GM12875 (cell line): Measurements from ENCODE around the gene CDCP2.
"Not testable (repeated sequence)": the region's sequence is repeated elsewhere in the genome, so short reads cannot be mapped to it uniquely, and the experiment has no call there.

Source experiments
- H3K4me3 ChIP-seq: one replicate; pipeline ENCODE4 v1.5.1; 2011; ENCODE audit warnings: low read depth, low read length, control low read depth
- TF ChIP-seq, protein P1 (sequence below): IDR thresholded peaks from 2 replicates; pipeline ENCODE4 v1.5.1; 2011; ENCODE audit warnings: low read depth, mild to moderate bottlenecking, control low read depth, inconsistent platforms, low read length, moderate library complexity, borderline replicate concordance; ENCODE audit not compliant: insufficient read depth

CDCP2 gene

DNA sequence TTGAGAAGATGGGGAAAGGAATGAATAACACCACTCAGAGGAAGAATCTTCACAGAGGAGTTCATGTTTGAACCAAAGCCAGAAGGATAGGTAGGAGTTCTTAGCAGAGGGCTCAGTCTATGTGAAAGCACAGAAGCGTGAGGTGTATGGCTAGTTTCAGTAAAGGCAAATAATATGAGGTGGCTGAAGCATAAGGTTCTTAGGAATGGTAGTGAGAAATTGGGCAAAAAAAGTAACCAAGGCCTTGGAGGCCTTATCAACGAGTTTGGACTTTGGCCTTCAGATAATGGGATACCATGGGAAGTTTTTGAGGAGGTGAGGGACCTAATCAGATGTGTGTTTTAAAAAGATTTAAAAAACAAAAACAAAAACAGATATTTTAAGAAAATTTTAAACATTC, 52.3 kb downstream of the CDCP2 start:
- H3K4me3 ChIP-seq = no peak overlapping the region
- TF ChIP-seq, protein P1, sequence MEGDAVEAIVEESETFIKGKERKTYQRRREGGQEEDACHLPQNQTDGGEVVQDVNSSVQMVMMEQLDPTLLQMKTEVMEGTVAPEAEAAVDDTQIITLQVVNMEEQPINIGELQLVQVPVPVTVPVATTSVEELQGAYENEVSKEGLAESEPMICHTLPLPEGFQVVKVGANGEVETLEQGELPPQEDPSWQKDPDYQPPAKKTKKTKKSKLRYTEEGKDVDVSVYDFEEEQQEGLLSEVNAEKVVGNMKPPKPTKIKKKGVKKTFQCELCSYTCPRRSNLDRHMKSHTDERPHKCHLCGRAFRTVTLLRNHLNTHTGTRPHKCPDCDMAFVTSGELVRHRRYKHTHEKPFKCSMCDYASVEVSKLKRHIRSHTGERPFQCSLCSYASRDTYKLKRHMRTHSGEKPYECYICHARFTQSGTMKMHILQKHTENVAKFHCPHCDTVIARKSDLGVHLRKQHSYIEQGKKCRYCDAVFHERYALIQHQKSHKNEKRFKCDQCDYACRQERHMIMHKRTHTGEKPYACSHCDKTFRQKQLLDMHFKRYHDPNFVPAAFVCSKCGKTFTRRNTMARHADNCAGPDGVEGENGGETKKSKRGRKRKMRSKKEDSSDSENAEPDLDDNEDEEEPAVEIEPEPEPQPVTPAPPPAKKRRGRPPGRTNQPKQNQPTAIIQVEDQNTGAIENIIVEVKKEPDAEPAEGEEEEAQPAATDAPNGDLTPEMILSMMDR = no peak

DNA sequence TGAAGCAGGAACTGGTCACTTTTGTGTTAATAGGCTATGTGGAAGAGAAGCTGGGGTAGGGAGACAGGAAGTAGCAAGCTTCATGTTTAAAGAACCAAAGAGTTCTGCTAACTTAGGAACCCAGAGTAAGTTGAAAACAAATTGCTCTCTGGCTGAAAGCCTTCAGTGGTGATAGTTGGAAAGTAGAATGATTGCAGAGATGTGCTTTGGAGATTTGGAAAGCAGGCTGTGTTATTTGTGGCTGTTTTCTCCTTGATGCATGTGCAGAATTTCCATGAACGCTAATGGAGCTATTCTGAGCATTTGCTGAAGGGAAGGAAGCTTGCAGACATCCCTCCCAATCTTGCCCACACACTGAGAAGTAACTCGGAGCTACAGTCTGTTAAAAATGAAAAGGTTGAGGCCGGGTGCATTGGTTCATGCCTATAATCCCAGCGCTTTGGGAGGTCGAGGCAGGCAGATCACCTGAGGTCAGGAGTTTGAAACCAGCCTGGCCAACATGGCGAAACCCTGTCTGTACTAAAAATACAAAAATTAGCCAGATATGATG, 53.7 kb downstream of the CDCP2 start:
- TF ChIP-seq, protein P1 = no peak
- H3K4me3 ChIP-seq = no peak overlapping the region

DNA sequence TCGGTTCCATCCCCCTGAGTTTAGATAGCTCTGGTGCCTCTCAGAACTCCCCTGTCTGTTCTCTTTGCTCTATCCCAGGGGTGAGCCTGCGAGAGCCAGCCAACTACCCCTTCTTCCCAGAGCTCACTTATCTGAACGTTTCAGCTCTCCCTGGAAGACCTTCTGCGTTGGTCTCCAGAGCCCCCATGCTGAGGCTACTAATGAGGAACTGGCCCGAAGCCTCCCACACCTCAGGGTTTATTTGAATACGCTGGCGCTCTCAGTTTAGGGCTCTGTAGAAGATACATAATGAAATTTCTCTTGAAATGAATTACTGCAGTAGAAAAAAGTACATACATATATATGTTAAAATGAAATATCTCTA, 55.9 kb downstream of the CDCP2 start:
- TF ChIP-seq, protein P1 = no peak

DNA sequence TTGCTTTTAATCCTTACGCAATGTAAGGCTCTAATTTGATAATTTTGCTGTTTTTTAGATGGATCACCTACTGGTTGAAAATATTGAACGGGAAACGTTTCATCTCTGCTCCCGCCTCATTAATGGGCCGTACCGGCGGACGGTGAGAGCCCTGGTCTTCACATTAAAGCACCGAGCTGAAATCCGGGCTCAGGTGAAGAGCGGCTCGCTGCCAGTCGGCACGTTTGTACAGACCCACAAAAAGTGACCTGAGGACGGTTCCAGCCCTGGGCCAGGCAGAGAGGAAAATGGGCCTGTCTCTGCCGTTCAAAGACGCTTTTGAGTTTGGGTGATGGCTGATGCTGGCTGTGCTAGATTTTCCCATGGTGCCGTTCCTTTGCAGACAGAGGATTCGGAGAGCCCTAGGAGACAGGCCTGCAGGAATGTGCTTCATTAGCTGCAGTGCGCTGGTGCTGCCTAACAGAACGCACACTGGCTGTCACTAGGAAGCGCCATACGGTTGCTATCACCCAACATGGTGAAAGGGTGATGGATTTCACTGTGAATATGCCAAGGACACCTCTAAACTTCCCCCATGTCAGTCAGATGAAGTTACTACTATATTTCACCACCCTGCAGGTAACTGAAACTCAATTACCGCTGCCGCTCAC, 56.4 kb downstream of the CDCP2 start:
- no peak overlapping the region for H3K4me3 ChIP-seq
- TF ChIP-seq, protein P1 = no peak

More for the DNA sequence above, 55.9 kb downstream of the CDCP2 start:
- H3K4me3 ChIP-seq = no peak overlapping the region

DNA sequence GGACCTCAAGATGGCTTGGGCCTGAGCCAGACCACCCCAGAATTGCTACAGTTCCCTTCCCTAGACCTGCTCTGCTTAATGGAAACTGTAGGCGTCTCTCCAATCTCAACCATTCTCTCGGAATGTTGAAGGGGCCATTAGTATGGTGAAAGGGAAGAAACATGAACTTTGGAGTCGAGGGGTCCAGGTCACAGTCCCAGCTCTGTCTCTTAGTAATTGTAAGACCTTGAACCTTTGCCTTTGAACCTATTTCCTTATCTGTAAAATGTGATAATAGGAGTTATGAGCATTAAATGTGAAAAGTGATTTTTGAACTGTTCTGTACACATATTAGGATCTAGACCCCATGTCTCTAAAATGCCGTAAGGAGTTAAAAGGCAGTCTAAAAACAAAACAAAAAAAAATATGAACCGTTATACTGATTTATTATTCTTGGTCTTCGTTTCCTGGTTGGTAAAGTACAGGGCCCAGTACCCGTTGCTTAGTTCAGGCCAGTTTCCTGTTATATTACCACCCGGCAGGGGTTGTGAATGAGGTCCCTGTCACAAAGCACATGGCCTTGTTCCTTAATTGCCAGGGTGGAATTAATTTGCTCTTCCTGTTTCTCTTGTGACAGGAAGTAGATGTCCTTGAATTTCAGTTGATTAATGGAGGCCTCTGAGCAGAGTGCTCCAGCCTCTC, 57.1 kb downstream of the CDCP2 start:
- TF ChIP-seq, protein P1 = no peak
- no peak overlapping the region for H3K4me3 ChIP-seq

DNA sequence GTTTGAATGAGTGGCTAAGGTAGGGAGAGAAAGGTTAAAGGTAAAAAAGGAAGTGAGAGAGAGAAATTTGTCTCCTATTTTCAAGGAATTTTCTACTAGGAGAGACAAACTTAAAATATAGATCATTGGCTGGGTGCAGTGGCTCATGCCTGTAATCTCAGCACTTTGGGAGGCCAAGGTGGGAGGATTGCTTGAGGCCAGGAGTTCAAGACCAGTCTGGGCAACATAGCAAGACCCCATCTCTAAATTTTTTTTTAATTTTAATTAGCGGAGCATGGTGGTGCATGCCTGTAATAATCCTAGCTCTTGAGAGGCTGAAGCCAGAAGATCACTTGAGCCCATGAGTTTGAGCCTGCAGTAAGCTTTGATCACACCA, 58.1 kb downstream of the CDCP2 start:
- not testable (repeated sequence) for H3K4me3 ChIP-seq

DNA sequence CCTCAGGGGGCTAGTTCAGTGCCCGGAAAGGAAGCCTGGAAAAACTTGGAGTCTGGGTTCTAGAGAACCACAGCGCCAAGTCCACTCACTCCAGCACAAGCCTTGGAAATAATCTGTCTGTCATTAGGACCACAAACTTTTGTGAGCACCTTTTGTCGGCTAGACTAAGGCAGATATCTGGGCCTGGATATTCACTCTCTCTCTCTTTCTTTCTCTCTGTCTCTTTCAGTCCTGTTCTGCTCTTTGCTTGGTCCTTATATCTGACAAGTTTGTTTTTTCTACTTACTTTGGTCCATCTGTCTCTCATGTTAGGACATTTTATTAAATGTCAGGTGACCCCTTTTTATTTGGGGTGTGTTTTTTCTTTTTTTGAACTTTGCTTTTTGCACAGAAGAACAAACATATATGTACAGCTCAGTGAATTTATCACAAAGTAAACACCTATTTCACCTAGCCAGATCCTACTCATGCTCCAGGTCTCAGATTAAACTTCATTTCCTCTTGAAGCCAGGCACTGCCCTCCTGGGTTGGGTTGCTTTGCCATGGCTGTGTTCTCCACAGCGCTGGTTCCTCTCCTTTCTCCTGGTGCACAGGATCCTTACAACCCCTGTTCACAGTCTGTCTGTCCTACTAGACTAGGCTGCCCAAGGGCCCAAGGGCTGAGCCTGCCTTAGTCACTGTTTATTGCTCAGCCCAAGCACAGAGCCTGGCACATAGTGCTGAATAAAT, 58.6 kb downstream of the CDCP2 start:
- no peak overlapping the region for H3K4me3 ChIP-seq
- TF ChIP-seq, protein P1 = no peak
